Nephron progenitor cell (in vitro differentiated cells): Measurements from ENCODE around the gene ACSL1.

Experiments
- DNase-seq: peaks from one replicate; pipeline ENCODE4 v3.0.0; 2021
- H3K27ac Mint-ChIP-seq: 2 replicates; pipeline ENCODE4 v1.8.0; 2021; ENCODE audit warnings: mild to moderate bottlenecking, moderate library complexity, mixed read lengths
- H3K27me3 Mint-ChIP-seq: 2 replicates; pipeline ENCODE4 v1.8.0; 2021; ENCODE audit warnings: mild to moderate bottlenecking, low read depth, mixed read lengths; ENCODE audit not compliant: poor library complexity
- H3K36me3 Mint-ChIP-seq: 2 replicates; pipeline ENCODE4 v1.8.0; 2021; ENCODE audit warnings: low read depth, mixed read lengths
- H3K4me1 Mint-ChIP-seq: 2 replicates; pipeline ENCODE4 v1.8.0; 2021; ENCODE audit warnings: mixed read lengths
- H3K4me3 Mint-ChIP-seq: 2 replicates; pipeline ENCODE4 v1.8.0; 2021; ENCODE audit warnings: mild to moderate bottlenecking, moderate library complexity, mixed read lengths
- H3K9me3 Mint-ChIP-seq: 2 replicates; pipeline ENCODE4 v1.8.0; 2021; ENCODE audit warnings: mild to moderate bottlenecking, moderate library complexity, mixed read lengths
- TF ChIP-seq, protein P1 (sequence below): fragments of 200-600 bp; sonication (generic); IDR thresholded peaks from 2 replicates; pipeline ENCODE4 v1.5.0; 2021; ENCODE audit warnings: antibody characterized with exemption

Gene ACSL1

GRCh38 chr4:184705692-184706091 is 120.1 kb downstream of the ACSL1 start:
- TF ChIP-seq, protein P1, sequence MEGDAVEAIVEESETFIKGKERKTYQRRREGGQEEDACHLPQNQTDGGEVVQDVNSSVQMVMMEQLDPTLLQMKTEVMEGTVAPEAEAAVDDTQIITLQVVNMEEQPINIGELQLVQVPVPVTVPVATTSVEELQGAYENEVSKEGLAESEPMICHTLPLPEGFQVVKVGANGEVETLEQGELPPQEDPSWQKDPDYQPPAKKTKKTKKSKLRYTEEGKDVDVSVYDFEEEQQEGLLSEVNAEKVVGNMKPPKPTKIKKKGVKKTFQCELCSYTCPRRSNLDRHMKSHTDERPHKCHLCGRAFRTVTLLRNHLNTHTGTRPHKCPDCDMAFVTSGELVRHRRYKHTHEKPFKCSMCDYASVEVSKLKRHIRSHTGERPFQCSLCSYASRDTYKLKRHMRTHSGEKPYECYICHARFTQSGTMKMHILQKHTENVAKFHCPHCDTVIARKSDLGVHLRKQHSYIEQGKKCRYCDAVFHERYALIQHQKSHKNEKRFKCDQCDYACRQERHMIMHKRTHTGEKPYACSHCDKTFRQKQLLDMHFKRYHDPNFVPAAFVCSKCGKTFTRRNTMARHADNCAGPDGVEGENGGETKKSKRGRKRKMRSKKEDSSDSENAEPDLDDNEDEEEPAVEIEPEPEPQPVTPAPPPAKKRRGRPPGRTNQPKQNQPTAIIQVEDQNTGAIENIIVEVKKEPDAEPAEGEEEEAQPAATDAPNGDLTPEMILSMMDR, result no peak
- Mint-ChIP-seq H3K4me3 (no peak overlapping the region), H3K4me1 (no peaks in the 10 kb centered on the region)

More at GRCh38 chr4:184705692-184706091, 120.1 kb downstream of the ACSL1 start:
- Mint-ChIP-seq H3K9me3 (no peaks in the 10 kb centered on the region), H3K36me3 (peaks cover 84% of the 10 kb centered on the region), H3K27ac (no peak overlapping the region), H3K27me3 (no peaks in the 10 kb centered on the region)
- no peak for DNase-seq
